Endodermal cell (in vitro differentiated cells): ENCODE data around the gene HAL. TPM values are rescaled to one million over a fixed set of nuclear protein-coding genes. Genes with fewer than 3 reads are reported as not detected.

Experiments
- DNase-seq: peaks from one replicate; pipeline ENCODE4 v3.0.0-alpha.2; 2017
- H3K27ac ChIP-seq: 2 replicates; pipeline ENCODE4 v1.5.1; 2013; ENCODE audit warnings: mild to moderate bottlenecking, low read depth, low read length, moderate library complexity
- H3K27me3 ChIP-seq: 2 replicates; pipeline ENCODE4 v1.6.1; 2013; ENCODE audit warnings: mild to moderate bottlenecking, low read length, moderate library complexity; ENCODE audit not compliant: insufficient read depth, control insufficient read depth, poor library complexity, severe bottlenecking
- H3K36me3 ChIP-seq: 2 replicates; pipeline ENCODE4 v1.7.0; 2013; ENCODE audit warnings: mild to moderate bottlenecking, low read length, moderate library complexity; ENCODE audit not compliant: control insufficient read depth, insufficient read depth
- H3K4me1 ChIP-seq: one replicate; pipeline ENCODE4 v1.7.0; 2013; ENCODE audit warnings: low read length; ENCODE audit not compliant: control insufficient read depth, insufficient read depth
- H3K4me3 ChIP-seq: 2 replicates; pipeline ENCODE4 v1.5.1; 2013; ENCODE audit warnings: mild to moderate bottlenecking, low read length, moderate library complexity
- H3K9ac ChIP-seq: 2 replicates; pipeline ENCODE4 v1.6.1; 2013; ENCODE audit warnings: mild to moderate bottlenecking, low read length, moderate library complexity; ENCODE audit not compliant: poor library complexity, severe bottlenecking; ENCODE audit errors: extremely low read depth
- H3K9me3 ChIP-seq: 2 replicates; pipeline ENCODE4 v1.6.1; 2013; ENCODE audit warnings: mild to moderate bottlenecking, low read length, moderate library complexity; ENCODE audit not compliant: control insufficient read depth
- H3K27ac Mint-ChIP-seq: 2 replicates; pipeline ENCODE4 v1.8.0; 2020; ENCODE audit warnings: mixed read lengths
- H3K27me3 Mint-ChIP-seq: 2 replicates; pipeline ENCODE4 v1.8.0; 2021; ENCODE audit warnings: mild to moderate bottlenecking, mixed read lengths; ENCODE audit not compliant: insufficient read depth
- H3K36me3 Mint-ChIP-seq: 2 replicates; pipeline ENCODE4 v1.8.0; 2020; ENCODE audit warnings: low read depth, mixed read lengths
- H3K4me1 Mint-ChIP-seq: 2 replicates; pipeline ENCODE4 v1.8.0; 2020; ENCODE audit warnings: mixed read lengths
- H3K4me3 Mint-ChIP-seq: 2 replicates; pipeline ENCODE4 v1.8.0; 2020; ENCODE audit warnings: mild to moderate bottlenecking, moderate library complexity, mixed read lengths
- H3K9me3 Mint-ChIP-seq: 2 replicates; pipeline ENCODE4 v1.8.0; 2020; ENCODE audit warnings: mild to moderate bottlenecking, mixed read lengths
- CTCF ChIP-seq: fragments of 200-600 bp; sonication (generic); conservative IDR thresholded peaks from 2 replicates; pipeline ENCODE4 v1.5.0; 2021; ENCODE audit warnings: antibody characterized with exemption, mild to moderate bottlenecking
- WGBS, 2 experiments: methylation state at CpG; one replicate each; pipeline versions ENCODE4 v1.1.5 to v1.1.7; 2013; ENCODE audit warnings: missing lambda C conversion rate in 2 of 2, mixed read lengths in 1 of 2; ENCODE audit not compliant: insufficient coverage in 1 of 2, insufficient read length in 1 of 2; 5-methylcytosine and 5-hydroxymethylcytosine counted together
- total RNA-seq, 2 donors: library from RNA; stranded (reverse); fragmentation: NEBNext Ultra II Directional in 1 of 2; extraction: Animal tissue kit (Norgen Biotek cat#: 25700) in 1 of 2; gene quantifications; 2 replicates in 1 of 2; 3 replicates in 1 of 2; pipeline ENCODE4 v1.2.1, GENCODE V29; 2021

HAL gene
- total RNA-seq, 2 donors from 2014 or later: 0.31 to 0.49 TPM

- Histone ChIP-seq H3K4me3 (no peak overlapping the region), H3K9ac (no peak overlapping the region), H3K4me1 (no peaks in the 10 kb centered on the region), H3K36me3 (no peaks in the 10 kb centered on the region), H3K27me3 (peaks cover under 1% of the 10 kb centered on the region), H3K27ac (no peak overlapping the region), H3K9me3 (no peaks in the 10 kb centered on the region)
- TF ChIP-seq CTCF: no peak
- Mint-ChIP-seq H3K36me3 (no peaks in the 10 kb centered on the region), H3K27me3 (no peaks in the 10 kb centered on the region), H3K4me1 (peaks cover 16% of the 10 kb centered on the region), H3K27ac (no peak overlapping the region), H3K4me3 (no peak overlapping the region), H3K9me3 (peaks cover under 1% of the 10 kb centered on the region)
- 94 to 100% methylated on average over 3 to 4 of the region's 4 CpGs for WGBS, 2 experiments
- DNase-seq: no peak
Measured at GRCh38 chr12:95975491-95975890, 20.7 kb downstream of the HAL start.

- WGBS, 2 experiments: 92 to 95% methylated on average over 2 of the region's 2 CpGs
- H3K4me3 ChIP-seq: no peak overlapping the region
- no peaks in the 10 kb centered on the region for H3K9me3 ChIP-seq
- Mint-ChIP-seq H3K27me3 (no peaks in the 10 kb centered on the region), H3K4me1 (peaks cover 13% of the 10 kb centered on the region), H3K9me3 (peaks cover 8% of the 10 kb centered on the region), H3K36me3 (no peaks in the 10 kb centered on the region), H3K27ac (no peak overlapping the region), H3K4me3 (no peak overlapping the region)
- H3K27me3 ChIP-seq: no peaks in the 10 kb centered on the region
- no peak for DNase-seq
- no peak overlapping the region for H3K9ac ChIP-seq
- TF ChIP-seq CTCF: no peak
- H3K4me1 ChIP-seq: no peaks in the 10 kb centered on the region
- H3K36me3 ChIP-seq: no peaks in the 10 kb centered on the region
- no peak overlapping the region for H3K27ac ChIP-seq
Measured at GRCh38 chr12:95974358-95974757, 21.8 kb downstream of the HAL start.

GRCh38 chr12:95972832-95973456, 23.2 kb downstream of the HAL start:
- Mint-ChIP-seq H3K27me3 (no peaks in the 10 kb centered on the region), H3K36me3 (no peaks in the 10 kb centered on the region), H3K9me3 (peaks cover 8% of the 10 kb centered on the region), H3K27ac (no peak overlapping the region), H3K4me1 (peaks cover 6% of the 10 kb centered on the region), H3K4me3 (no peak overlapping the region)
- Histone ChIP-seq H3K9me3 (no peaks in the 10 kb centered on the region), H3K9ac (no peak overlapping the region), H3K27ac (no peak overlapping the region), H3K27me3 (no peaks in the 10 kb centered on the region), H3K4me3 (no peak overlapping the region), H3K4me1 (no peaks in the 10 kb centered on the region), H3K36me3 (no peaks in the 10 kb centered on the region)
- TF ChIP-seq CTCF: no peak
- no peak for DNase-seq
- 74 to 93% methylated on average over 2 to 4 of the region's 4 CpGs for WGBS, 2 experiments
